Fibroblast of villous mesenchyme (primary cell): ENCODE results near the gene SLC1A1. TPM values are rescaled to one million over a fixed set of nuclear protein-coding genes. Genes with fewer than 3 reads are reported as not detected.

Experiments used
- DNase-seq: peaks from one replicate; pipeline ENCODE4 v3.0.0-alpha.2; 2010; ENCODE audit warnings: low read depth
- H3K4me3 ChIP-seq: 2 replicates; pipeline ENCODE4 v1.5.1; 2011; ENCODE audit warnings: low read depth, mild to moderate bottlenecking, low read length
- CTCF ChIP-seq: IDR thresholded peaks from 2 replicates; pipeline ENCODE4 v1.5.1; 2012; ENCODE audit warnings: low read depth, mild to moderate bottlenecking, low read length; ENCODE audit not compliant: insufficient read depth
- total RNA-seq: library from RNA; depleted of rRNA; stranded (reverse); fragments of >200 nt; gene quantifications from 2 replicates; pipeline ENCODE4 v1.2.3, GENCODE V29; 2012

Gene SLC1A1
- total RNA-seq, 1 donor = 34.1 TPM

GRCh38 chr9:4581861-4582565, 91.7 kb downstream of the SLC1A1 start:
- no peak overlapping the region for H3K4me3 ChIP-seq
- no peak for DNase-seq
- no peak for TF ChIP-seq CTCF

DNA sequence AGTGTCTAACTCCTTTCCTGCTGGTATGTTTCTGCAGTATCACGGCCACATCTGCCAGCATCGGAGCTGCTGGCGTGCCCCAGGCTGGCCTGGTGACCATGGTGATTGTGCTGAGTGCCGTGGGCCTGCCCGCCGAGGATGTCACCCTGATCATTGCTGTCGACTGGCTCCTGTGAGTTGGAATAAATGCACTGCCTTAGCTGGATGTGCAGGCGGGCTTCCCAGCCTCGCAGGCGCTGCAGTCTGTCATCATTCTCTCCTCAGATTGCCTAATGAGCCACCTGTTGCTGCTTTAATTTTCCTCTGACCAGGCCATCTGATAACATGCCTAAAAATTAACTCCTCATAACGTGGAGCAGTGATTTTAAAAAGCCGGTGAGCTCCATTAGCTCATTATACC, 92.7 kb downstream of the SLC1A1 start:
- TF ChIP-seq CTCF = no peak
- DNase-seq = no peak
- H3K4me3 ChIP-seq = no peak overlapping the region

DNA sequence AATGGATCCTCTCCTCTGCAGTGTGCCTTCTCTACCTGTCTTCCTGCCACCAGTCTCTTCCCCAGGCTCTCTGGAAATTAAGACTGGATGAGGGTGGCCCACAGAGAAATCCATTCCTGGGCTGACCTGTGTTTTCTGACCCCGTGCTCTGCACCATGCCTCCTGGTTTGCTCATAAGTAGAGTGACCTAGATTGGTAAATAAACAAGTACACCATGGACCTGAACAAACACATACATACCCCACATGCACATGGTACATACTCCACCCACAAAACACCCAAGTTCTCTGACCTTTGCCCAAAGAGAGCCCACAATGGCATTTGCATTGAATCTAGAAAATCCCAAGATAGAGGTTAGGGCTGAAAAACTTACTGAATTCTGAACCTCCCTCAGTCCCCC, 94.4 kb downstream of the SLC1A1 start:
- H3K4me3 ChIP-seq = no peak overlapping the region
- TF ChIP-seq CTCF = no peak
- DNase-seq = no peak

DNA sequence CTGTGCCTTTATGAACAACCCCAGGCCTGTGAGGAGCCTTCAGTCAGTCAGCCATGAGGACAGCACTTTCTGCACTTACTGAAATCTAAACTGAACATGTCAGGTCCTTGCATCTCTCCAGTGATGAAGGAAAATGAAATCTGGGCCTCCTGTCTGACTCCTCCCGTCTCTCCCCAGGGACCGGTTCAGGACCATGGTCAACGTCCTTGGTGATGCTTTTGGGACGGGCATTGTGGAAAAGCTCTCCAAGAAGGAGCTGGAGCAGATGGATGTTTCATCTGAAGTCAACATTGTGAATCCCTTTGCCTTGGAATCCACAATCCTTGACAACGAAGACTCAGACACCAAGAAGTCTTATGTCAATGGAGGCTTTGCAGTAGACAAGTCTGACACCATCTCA, 94.9 kb downstream of the SLC1A1 start:
- DNase-seq = no peak
- no peak for TF ChIP-seq CTCF
- no peak overlapping the region for H3K4me3 ChIP-seq

DNA sequence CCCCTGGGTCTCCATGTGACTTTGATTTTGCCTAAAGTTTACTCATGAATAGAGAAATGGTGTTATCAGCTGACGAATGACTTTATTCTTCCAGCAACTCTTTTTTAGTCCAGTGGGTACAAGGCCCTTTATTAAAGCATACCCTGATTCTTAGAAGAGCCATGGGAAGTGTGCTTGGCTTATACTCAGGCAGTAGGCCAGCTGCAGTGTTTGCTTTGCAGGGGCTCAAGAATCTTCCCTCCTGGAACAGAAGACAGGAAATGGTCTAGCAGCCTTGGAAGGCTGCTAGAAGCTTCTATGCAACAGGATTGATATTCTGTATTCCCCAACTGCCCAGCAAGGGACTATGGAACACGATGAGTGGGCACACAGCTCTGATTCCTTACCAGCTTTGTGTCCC, 98.5 kb downstream of the SLC1A1 start:
- H3K4me3 ChIP-seq = no peak overlapping the region
- TF ChIP-seq CTCF = no peak
- DNase-seq = no peak

GRCh38 chr9:4590430-4591122, 100.3 kb downstream of the SLC1A1 start:
- H3K4me3 ChIP-seq = no peak overlapping the region
- peak; percentile 53 for DNase-seq

More at GRCh38 chr9:4590430-4591122, 100.3 kb downstream of the SLC1A1 start:
- no peak for TF ChIP-seq CTCF
